Suppressor macrophage treated with lipopolysaccharide for 4 hours (primary cell): ENCODE data around the gene TP53I3.
A peak's percentile ranks its signal among the peaks of the same experiment; 100 is the strongest.
"Not testable (repeated sequence)": the region's sequence is repeated elsewhere in the genome, so short reads cannot be mapped to it uniquely, and the experiment has no call there.

ENCODE experiments used
- DNase-seq: peaks from one replicate; pipeline ENCODE4 v3.0.0-alpha.2; 2020

TP53I3 gene, protein sequence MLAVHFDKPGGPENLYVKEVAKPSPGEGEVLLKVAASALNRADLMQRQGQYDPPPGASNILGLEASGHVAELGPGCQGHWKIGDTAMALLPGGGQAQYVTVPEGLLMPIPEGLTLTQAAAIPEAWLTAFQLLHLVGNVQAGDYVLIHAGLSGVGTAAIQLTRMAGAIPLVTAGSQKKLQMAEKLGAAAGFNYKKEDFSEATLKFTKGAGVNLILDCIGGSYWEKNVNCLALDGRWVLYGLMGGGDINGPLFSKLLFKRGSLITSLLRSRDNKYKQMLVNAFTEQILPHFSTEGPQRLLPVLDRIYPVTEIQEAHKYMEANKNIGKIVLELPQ

DNA sequence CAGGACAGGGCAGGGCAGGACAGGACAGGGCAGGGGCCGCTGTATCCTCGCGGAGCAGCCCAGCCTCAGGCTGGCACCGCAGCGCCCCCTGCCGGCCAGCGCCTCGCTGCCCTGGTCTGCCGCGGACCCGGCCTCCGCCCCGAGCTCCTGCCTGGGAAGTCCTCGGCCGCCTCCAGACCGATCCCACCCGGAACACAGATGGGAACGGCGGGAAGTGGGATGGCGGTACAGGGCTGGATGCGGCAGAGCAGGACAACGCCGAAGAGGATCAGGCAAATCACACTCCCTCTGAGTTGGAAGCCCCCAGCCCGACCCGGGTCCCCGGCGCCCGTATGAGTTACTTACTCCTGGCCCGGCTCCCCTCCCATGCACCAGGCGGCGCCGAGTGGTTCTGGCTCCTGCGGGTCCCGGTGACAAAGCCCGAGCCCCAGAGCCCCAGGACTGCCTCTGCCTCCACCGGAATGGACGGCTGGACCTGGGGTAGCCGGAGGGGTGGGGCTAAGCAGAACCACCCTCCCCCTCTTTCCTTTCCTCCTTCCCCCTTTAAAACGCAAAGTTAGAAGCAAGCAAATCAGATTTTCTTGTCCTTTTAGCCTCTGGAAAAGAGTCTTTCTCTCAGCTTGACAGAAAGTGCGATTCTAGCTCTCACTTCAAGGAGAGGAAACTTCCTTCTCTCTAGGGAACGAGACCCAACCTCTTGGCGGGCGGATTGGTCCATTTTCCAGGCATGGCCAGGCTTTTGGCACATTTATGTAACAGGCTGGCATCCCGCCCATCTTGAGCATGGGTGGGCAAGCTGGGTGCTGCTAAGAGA, at the start of gene TP53I3:
TP53I3 (minus strand) TSS at position 449 of the 814 bp plus-strand sequence. CDS start 508 bp downstream, outside the sequence.
- peak; percentile 95 for DNase-seq

DNA sequence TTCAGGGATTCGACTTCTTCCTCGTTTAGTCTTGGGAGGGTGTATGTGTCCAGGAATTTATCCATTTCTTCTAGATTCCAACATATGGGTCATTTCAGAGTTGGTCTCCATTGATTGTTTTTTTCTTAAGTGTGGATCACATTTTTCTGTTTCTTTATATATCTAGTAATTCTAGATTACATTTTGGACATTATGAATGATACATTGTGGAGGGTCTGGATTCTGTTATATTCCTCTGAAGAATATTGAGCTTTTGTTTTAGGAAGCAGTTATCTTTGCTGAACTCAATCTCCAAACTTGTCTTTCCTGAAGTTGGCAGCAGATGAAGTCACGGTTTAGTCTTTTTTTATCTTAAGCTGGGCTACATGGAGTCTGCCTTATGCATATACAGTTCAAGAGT, 47.9 kb upstream of the TP53I3 start:
- DNase-seq: no peak

DNA sequence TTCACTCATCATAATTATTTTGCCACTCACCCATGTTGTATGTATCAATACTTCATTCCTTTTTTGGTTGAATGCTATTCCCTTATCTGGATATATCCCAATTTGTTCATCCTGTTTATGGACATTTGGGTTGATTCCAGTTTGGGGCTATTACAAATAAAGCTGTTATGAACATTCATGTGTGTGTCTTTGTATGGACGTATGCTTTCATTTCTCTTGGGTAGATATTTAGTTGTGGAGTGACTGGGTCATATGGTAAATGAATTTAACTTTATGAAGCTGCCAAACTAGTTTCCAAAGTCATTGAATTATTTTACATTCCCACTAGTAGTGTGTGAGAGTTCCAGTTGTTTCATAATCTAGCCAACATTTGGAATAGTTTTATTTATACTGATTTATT, 41.3 kb upstream of the TP53I3 start:
- DNase-seq: no peak

DNA sequence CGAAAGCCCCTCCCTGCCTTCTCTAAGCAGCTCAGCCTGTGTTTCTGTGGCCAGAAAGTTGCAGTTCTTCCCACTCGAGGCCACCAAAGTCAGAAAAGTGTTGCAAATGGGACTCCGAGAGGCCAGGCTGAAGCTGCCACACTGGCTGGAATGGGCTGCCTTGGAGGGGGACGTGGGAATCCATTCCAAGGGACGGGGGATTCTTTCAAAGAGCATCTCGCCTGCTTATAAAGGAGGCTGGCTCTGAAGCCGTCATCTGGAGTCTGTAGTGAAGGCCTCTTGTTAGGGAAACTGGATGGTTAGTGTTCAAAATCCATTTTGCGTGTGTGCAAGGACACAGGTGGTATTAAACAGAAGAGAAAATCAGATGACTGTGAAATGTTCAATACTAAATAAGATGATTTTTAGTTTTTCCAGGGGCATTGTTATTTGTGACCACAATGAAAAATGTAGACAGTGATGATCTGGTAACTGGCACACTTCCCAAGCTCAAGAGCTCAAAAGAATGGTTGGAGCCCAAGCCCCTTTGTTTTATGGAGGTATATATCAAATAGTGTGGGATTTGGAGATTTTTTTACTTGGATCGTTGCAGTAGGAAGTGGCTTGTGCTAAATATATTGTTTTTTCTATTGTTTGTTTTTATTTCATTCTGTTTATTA, 39.4 kb upstream of the TP53I3 start:
- no peak for DNase-seq

DNA sequence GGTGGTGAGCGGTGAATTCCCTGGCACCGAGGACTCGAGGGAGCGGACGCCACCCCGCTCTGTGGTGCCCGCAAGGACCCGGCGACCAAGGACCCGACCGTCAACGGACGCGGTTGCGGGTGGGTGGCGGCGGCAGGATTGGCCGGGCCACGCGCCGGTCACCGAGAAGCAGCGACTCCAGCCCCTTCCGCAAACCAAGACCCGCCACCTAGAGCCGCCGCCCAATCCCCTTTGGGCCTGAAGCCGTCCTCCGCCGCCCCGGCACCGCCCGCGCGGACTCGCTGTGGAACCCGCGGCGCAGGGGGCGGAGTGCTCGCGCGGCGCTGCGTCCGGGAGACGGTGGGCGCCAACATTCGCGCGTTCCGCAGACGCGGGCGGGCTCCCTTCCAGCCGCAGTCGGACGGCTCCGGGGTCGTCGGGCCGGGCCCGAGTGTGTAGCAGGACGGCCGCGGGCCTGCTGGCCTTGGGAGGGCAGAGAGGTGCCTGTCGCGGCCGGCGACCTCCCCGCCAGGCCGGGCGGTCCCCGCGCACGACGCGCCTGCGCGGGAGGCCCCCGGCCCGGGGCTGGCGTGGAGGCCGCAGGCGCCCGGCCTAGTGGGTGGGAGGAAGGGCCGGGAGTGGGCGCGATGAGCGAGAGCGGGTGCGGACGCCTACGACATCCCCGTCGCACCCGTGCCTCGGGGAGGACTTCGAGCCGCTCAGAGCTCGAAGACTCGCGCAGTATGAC, 38.7 kb upstream of the TP53I3 start, which contains the start of the genes FAM228B and PFN4:
FAM228B (plus strand) TSS at position 275 of the 727 bp plus-strand sequence. CDS start 893 bp downstream, outside the sequence.
PFN4 (minus strand) TSS at position 140 of the 727 bp plus-strand sequence. CDS start 799 bp downstream, outside the sequence.
- DNase-seq: peak; percentile 91

DNA sequence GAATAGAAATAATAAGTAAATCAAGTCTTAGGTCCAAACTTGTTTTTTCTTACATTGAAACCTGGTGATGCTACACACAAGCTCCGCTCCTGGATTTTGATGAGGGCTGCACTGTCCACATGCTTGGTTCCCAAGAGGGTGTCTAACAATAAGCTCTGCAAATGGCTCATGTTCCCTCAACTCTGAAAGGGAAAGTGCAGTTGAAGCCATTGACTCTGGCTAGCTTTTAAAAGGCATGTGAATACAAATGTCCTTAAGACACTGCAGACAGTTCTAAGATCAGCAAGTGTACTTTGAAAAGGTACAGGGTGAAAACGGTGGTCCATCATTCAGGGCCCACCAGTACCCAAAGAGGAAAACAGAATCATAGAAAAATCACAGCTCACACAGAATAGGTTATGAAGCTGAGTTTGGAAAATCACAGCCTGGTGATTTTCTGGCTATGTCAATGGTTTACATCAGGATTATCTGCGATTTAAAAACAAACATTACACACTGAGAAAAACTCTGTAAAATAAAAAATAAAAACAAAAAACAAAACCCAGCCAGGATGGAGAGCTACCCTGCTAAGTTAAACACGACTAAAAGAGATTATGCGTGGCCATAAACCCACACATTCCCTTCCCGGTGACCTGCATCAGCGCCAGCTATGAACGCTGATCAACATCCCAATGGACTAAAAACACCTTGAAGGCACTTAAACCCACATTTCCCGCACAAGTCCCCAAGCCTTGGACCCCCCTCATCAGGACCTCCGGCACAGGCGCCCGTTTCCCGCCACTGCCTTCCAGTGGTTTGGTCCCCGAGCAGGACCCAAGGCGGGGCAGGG, 37.9 kb upstream of the TP53I3 start:
- DNase-seq: peak; percentile 6

DNA sequence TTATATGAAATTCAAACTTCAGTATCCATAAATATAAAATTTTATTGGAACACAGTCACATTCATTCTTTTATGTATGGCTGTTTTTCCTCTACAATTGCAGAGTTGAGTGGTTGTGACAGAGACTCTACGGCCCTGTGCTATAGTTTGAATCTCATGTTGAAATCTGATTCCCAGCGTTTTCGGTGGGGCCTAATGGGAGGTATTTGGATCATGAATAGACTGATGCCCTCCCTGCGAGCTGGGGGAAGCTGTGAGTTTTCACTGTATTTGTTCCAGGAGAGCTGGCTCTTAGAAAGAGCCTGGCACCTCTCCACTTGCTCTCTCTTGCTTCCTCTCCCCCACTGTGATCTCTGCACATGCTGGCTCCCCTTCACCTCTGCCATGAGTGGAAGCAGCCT, 36.8 kb upstream of the TP53I3 start:
- DNase-seq: no peak

DNA sequence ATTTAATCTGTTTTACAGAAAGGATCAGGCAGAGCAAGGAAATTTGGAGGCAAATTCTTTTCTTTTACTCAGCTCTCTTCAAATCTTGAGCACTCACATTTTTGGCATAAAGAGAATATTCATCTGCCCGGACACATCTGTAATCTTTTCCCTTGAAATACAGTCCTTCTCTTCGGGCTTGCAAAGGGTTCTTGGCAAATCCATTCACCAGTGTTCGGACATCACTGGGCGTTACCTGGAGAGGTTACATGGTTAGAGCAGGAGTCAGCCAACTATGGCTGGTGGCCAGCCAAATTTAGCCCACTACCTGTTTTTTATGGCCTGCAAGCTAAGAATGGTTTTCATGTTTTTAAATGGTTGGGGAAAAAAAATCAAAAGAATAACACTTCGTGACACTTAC, 36.4 kb upstream of the TP53I3 start:
- no peak for DNase-seq

DNA sequence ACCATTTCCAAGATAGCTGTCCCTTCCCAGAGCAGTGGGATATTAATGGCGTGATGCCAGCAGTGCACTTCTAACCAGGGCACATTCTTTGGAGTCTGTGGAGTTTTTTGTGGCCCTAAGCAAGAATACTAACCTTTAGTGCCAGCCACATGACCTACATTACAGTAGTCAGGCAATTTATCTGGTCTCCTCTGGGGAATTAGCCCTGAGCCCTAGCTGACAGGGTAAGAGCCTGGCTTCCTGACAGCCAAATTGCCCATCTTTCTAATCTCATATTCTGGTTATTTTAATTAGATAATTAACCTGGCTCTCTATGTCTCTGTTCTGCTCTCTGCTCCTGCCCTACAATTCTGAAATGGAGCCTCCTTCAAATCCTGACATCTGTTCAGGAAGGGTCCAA, 33.3 kb upstream of the TP53I3 start:
- DNase-seq: no peak

DNA sequence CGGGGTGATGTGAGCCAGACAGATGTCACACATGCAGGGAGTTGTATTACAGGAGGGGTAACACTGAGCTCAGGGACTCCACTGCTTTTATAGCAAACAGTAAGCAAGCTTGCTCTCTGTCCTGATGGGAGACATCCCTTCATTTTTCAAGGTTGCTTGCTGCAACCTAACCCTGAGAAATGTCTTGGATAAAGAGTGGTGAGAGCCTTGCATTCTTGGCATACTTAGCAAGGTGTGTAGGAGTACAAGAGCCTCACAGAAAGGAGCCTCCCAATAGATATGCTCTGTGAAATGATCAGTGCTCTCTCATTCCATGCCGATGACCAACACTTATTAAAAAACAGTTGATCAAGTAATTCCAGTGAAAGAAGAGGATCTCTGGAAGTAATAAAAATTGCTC, 30.4 kb upstream of the TP53I3 start:
- DNase-seq: no peak

DNA sequence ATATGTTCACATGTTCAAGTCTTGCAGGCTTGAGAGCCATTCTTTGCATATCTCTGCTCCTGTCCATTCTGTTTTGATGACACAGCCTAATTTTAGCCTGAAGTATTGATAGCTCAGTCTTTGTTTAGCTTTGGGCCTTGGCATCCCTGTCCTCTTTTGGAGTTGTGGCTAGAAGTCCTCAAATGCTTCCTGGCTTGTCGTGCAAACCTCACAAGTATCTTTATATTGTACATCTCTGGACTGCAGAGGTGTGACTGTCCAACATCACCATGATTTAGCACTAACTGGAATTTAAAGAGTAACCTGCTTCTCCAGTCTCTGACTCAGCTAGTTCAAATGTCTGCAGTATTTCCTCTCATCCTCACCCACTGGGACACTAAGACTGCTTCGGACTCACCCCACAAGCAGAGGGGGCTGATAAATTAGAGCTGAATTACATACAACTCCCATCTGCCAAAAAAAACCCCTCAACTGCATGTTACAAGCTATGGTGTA, 26.8 kb upstream of the TP53I3 start:
- no peak for DNase-seq

DNA sequence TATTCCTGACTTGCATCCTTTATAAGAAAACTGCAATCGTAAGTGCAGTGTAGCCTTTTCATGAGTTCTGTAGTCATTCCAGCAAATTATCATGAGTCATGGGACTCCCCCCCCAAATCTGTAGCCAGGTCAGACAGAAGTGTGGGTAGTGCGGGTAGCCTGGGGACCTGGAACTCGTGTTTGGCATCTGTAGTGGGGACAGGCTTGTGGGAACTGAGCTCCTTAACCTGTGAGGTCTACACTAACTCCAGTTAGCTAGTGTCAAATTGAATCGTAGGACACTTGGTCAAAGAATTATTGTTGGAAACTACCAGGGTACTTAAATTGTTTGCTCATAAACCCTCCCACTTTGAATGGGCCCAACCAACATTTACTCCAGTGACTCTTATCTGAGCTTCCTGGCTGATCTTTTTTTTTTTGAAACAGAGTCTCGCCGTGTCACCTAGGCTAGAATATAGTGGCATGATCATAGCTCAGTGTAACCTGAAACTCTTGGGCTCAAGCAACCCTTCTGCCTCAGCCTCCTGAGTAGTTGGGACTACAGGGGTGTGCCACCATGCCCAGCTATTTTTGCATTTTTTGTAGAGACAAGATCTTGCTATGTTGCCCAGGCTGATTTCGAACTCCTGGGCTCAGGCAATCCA, 26.1 kb upstream of the TP53I3 start:
- DNase-seq: no peak

DNA sequence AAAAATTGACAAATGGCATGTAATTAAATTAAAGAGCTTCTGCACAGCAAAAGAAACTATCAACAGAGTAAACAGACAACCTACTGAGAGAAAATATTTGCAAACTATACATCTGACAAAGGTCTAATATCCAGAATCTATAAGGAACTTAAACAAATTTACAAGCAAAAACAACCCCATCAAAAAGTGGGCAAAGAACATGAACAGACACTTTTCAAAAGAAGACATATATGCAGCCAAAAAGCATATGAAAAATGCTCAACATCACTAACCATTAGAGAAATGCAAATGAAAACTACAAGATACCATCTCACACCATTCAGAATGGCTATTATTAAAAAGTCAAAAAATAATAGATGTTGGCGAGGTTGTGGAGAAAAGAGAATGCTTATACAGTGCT, 24.8 kb upstream of the TP53I3 start:
- not testable (repeated sequence) for DNase-seq

DNA sequence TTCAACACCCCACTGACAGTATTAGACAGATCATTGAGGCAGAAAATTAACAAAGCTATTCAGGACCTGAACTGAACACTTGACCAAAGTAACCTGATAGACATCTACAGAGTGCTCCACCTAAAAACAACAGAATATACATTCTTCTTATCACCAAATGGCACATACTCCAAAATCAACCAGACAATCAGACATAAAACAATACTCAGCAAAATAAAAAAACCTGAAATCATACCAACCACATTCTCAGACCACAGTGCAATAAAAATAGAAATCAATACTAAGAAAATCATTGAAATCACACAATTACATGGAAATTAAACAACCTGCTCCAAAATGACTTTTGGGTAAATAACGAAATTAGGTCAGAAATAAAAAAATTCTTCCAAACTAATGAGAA, 22.7 kb upstream of the TP53I3 start:
- no peak for DNase-seq

DNA sequence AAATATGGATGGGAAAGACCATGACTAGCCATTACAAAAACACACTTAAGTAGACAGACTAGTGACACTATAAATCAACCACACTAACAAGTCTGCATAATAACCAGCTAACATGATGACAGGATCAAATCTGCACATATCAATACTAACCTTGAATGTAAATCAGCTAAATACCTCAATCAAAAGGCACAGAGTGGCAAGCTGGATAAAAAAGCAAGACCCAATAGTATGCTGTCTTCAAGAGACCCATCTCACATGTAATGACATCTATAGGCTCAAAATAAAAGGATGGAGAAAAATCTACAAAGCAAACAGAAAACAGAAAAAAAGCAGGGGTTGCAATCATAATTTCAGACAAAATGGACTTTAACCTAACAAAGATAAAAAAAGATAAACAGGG, 22.2 kb upstream of the TP53I3 start:
- no peak for DNase-seq

DNA sequence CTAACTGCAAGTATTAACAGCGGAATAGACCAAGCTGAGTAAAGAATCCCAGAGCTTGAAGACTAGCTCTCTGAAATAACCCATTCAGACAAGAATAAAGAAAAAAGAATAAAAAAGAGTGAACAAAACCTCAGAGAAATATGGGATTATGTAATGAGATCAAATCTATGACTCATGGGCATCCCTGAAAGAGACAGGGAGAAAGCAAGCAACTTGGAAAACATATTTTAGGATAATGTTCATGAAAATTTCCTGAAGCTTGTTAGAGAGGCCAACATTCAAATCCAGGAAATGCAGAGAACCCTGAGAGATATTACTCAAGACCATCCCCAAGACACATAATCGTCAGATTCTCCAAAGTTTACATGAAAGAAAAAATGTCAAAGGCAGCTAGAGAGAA, 21.2 kb upstream of the TP53I3 start:
- DNase-seq: no peak

DNA sequence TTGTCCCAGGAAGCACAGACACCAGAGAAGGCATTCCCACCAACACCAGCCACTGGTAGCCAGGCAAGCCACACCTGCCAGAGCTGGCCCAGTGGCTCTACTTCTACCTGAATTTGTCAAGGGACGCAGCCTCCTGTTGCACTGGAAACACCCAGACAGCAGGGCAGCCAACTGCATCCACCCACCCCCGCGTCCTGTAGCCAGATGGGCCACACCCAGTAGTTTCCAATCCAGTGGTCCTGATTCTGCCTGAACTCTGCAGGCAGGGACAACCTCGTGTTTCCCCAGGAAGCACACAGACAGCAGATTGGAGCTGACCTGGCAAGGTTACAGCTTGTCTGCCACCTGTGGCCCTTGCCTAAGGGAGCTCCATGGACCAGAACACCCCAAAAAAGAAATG, 20.3 kb upstream of the TP53I3 start:
- no peak for DNase-seq

DNA sequence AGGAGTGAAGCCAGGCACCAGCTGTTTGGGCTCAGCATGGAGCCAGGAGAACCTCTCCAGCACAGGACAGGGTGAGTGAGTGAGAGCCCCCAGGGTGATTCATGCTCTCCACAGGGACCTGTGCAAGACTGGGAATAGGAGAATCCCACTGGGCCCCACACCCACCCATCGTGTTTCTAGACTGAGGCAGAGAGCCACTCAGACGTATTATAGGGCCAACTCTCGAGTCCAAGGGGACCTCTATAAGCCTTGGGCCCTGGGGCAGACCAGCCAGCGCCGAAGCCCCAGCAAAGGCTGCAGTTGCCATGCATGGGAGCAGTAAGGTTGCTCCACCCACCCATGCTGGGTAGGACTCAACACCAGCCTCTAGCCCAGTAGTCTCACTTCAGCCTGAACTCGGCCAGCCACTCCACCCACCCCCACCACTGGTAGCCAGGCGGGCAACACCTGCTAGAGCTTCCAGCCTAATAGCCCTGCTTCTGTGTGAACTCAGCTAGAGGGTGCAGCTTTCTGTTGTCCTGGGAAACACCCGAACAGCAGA, 19.5 kb upstream of the TP53I3 start:
- DNase-seq: no peak

DNA sequence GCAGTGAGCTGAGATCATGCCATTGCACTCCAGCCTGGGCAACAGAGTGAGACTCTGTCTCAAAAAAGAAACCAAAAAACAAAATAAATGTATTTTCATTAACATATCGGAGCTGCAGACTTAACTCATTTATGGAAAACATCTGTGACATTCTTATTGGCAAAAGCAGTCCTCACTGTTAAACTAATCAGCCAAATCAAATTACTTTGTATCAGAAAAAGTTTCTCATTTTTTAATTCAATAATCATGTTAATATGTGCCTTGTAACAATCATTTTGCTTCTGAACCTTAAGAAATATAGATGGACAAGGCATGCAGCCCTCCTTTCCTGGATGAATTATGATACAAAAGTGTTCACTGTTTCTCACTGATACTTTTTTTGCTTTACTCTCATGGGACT, 18.0 kb upstream of the TP53I3 start:
- no peak for DNase-seq

DNA sequence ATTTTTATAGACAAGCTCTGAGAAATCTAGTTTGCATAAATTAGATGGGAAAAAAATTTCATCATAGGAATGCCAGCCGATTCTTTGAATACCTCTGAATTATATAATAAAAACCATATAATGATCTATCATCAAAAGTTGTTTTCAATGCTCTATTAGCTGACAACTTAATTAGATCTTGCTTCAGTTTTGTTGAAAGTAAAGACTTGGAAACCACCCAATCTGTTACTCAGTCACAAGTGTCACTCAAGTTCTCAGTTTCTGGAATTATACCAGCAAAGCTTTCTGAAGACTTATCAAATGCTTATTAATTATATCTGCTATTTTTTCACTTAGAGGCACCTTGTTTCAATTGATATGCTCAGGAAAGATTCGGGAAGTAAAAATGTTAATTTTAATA, 17.4 kb upstream of the TP53I3 start:
- DNase-seq: no peak

DNA sequence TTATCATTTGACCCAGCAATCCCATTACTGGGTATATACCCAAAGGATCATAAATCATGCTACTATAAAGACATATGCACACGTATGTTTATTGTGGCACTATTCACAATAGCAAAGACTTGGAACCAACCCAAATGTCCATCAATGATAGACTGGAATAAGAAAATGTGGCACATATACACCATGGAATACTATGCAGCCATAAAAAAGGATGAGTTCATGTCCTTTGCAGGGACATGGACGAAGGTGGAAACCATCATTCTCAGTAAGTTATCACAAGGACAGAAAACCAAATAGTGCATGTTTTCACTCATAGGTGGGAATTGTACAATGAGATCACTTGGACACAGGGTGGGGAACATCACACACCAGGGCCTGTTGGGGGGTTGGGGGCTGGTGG, 16.1 kb upstream of the TP53I3 start:
- not testable (repeated sequence) for DNase-seq
